Keratinocyte (primary cell): Measurements from ENCODE around the gene SNAP25. TPM values are rescaled to one million over a fixed set of nuclear protein-coding genes. Genes with fewer than 3 reads are reported as not detected.

Source experiments
- DNase-seq: peaks from one replicate; pipeline ENCODE4 v3.0.0-alpha.2; 2011; ENCODE audit warnings: low read depth, missing footprints, low spot score
- FAIRE-seq: peaks from 2 replicates; lab custom pipeline; 2011; peaks lifted over from hg19 to GRCh38; lab: Jason Lieb, UNC
- H2AFZ ChIP-seq: 2 replicates; pipeline ENCODE4 v1.6.0; 2012; ENCODE audit warnings: low read length, control low read depth, inconsistent platforms; ENCODE audit not compliant: control insufficient read depth
- H3K27ac ChIP-seq: 2 replicates; pipeline ENCODE4 v1.5.1; 2011; ENCODE audit warnings: low read length; ENCODE audit not compliant: control insufficient read depth, insufficient read depth
- H3K27me3 ChIP-seq: 3 replicates; pipeline ENCODE4 v1.6.0; 2011; ENCODE audit warnings: low read length; ENCODE audit not compliant: control insufficient read depth, insufficient read depth; ENCODE audit errors: extremely low read depth
- H3K36me3 ChIP-seq, 2 experiments: 2 replicates in 1 of 2; 3 replicates in 1 of 2; pipeline ENCODE4 v1.5.1; 2011; ENCODE audit warnings: low read length in 2 of 2, mild to moderate bottlenecking in 1 of 2; ENCODE audit not compliant: control insufficient read depth in 2 of 2, insufficient read depth in 2 of 2; ENCODE audit errors: extremely low read depth in 1 of 2
- H3K4me1 ChIP-seq: 3 replicates; pipeline ENCODE4 v1.5.1; 2011; ENCODE audit warnings: low read length; ENCODE audit not compliant: control insufficient read depth, insufficient read depth; ENCODE audit errors: extremely low read depth
- H3K4me2 ChIP-seq: 3 replicates; pipeline ENCODE4 v1.6.0; 2011; ENCODE audit warnings: low read depth, low read length; ENCODE audit not compliant: control insufficient read depth, insufficient read depth; ENCODE audit errors: extremely low read depth
- H3K4me3 ChIP-seq, 3 experiments: fragments of 200-600 bp in 1 of 3; sonication (generic) in 1 of 3; 2 replicates in 2 of 3; 3 replicates in 1 of 3; pipeline ENCODE4 v1.5.1; 2011 to 2016; ENCODE audit warnings: low read length in 3 of 3, mild to moderate bottlenecking in 3 of 3, control low read depth in 2 of 3, inconsistent platforms in 1 of 3, low read depth in 1 of 3, mixed read lengths in 1 of 3, mixed run types in 1 of 3, moderate library complexity in 1 of 3; ENCODE audit not compliant: control insufficient read depth in 2 of 3, insufficient read depth in 2 of 3; ENCODE audit errors: extremely low read depth in 1 of 3
- H3K79me2 ChIP-seq: 2 replicates; pipeline ENCODE4 v1.6.0; 2012; ENCODE audit warnings: low read length; ENCODE audit not compliant: control insufficient read depth, insufficient read depth
- H3K9ac ChIP-seq: 3 replicates; pipeline ENCODE4 v1.6.0; 2011; ENCODE audit warnings: low read length; ENCODE audit not compliant: control insufficient read depth, insufficient read depth; ENCODE audit errors: extremely low read depth
- H3K9me1 ChIP-seq: 3 replicates; pipeline ENCODE4 v1.6.0; 2011; ENCODE audit warnings: low read length; ENCODE audit not compliant: control insufficient read depth, insufficient read depth; ENCODE audit errors: extremely low read depth
- H3K9me3 ChIP-seq: 2 replicates; pipeline ENCODE4 v1.5.1; 2012; ENCODE audit warnings: low read depth, low read length; ENCODE audit not compliant: control insufficient read depth
- H4K20me1 ChIP-seq: 3 replicates; pipeline ENCODE4 v1.6.0; 2011; ENCODE audit warnings: low read length; ENCODE audit not compliant: control insufficient read depth, insufficient read depth; ENCODE audit errors: extremely low read depth
- CTCF ChIP-seq, 3 experiments: IDR thresholded peaks in 1 of 3; conservative IDR thresholded peaks in 1 of 3; optimal IDR thresholded peaks in 1 of 3; 2 replicates in 2 of 3; 3 replicates in 1 of 3; pipeline versions ENCODE3 to v1.5.1; 2011; ENCODE audit warnings: low read length in 3 of 3, mild to moderate bottlenecking in 3 of 3, moderate library complexity in 2 of 3, control low read depth in 1 of 3, inconsistent platforms in 1 of 3; ENCODE audit not compliant: insufficient read depth in 2 of 3; ENCODE audit errors: extremely low read depth in 1 of 3
- EZH2 ChIP-seq: IDR thresholded peaks from one replicate; pipeline ENCODE4 v1.6.1; 2012; ENCODE audit warnings: inconsistent platforms, mild to moderate bottlenecking, low read length, moderate library complexity
- dilution Hi-C: fragments of 300-500 bp; cut with MboI; formaldehyde crosslinking; loops from one replicate; pipeline ENCODE4 v1.7.0; 2020; ENCODE audit warnings: low sequenced_read_pairs; ENCODE audit not compliant: extremely low pct_ligation_motif_present
- polyA plus RNA-seq, 5 experiments: library from polyadenylated mRNA; depleted of rRNA in 3 of 5; stranded (reverse) in 3 of 5; stranded (forward) in 1 of 5; unstranded in 1 of 5; fragments of >200 nt; gene quantifications; 1 replicate in 1 of 5; 2 replicates in 3 of 5; 3 replicates in 1 of 5; pipeline versions ENCODE4 v1.2.1 to v1.2.3, GENCODE V29; 2011 to 2012; ENCODE audit warnings: missing spikeins in 2 of 5, low read depth in 1 of 5, low replicate concordance in 1 of 5

SNAP25 gene
- polyA plus RNA-seq, 1 donor (not counting 4 experiments of a cell fraction or from before 2014, with no cell fraction given) = not detected

GRCh38 chr20:10277616-10278015 is 59.0 kb downstream of the SNAP25 start:
- Histone ChIP-seq H3K4me3 (no peak overlapping the region), H4K20me1 (no peaks in the 10 kb centered on the region), H3K4me1 (no peaks in the 10 kb centered on the region), H2AFZ (no peak overlapping the region), H3K27ac (no peak overlapping the region), H3K4me2 (no peak overlapping the region), H3K27me3 (peaks cover 5% of the 10 kb centered on the region), H3K36me3 (no peaks in the 10 kb centered on the region), H3K9ac (no peak overlapping the region), H3K79me2 (no peaks in the 10 kb centered on the region), H3K9me1 (no peaks in the 10 kb centered on the region), H3K9me3 (no peaks in the 10 kb centered on the region)
- FAIRE-seq = no peak
- no peak for DNase-seq
- dilution Hi-C loops = no loop called here
- TF ChIP-seq EZH2 (no peak), CTCF (optimal IDR thresholded peaks at IDR 0.05 in 1 of 3, IDR thresholded peaks at IDR 0.05 in 1 of 3, conservative IDR thresholded peaks at IDR 0.05 in 1 of 3; ENCODE audit: extremely low read depth in 1 of 3, insufficient read depth in 2 of 3, low read length in 3 of 3) (no peak)

GRCh38 chr20:10278412-10278811 is 59.8 kb downstream of the SNAP25 start:
- Histone ChIP-seq H3K4me2 (no peak overlapping the region), H3K9ac (no peak overlapping the region), H3K4me1 (no peaks in the 10 kb centered on the region), H3K27ac (no peak overlapping the region), H4K20me1 (no peaks in the 10 kb centered on the region), H3K9me3 (no peaks in the 10 kb centered on the region), H3K4me3 (no peak overlapping the region), H3K36me3 (no peaks in the 10 kb centered on the region), H3K79me2 (no peaks in the 10 kb centered on the region), H3K9me1 (no peaks in the 10 kb centered on the region), H3K27me3 (peaks cover 5% of the 10 kb centered on the region), H2AFZ (no peak overlapping the region)
- FAIRE-seq (no peak), DNase-seq (no peak)
- TF ChIP-seq CTCF (optimal IDR thresholded peaks at IDR 0.05 in 1 of 3, IDR thresholded peaks at IDR 0.05 in 1 of 3, conservative IDR thresholded peaks at IDR 0.05 in 1 of 3; ENCODE audit: extremely low read depth in 1 of 3, insufficient read depth in 2 of 3, low read length in 3 of 3) = no peak
- TF ChIP-seq EZH2 = no peak
- dilution Hi-C loops = no loop called here
